Measurements from ENCODE around the gene IGF2BP1. TPM values are rescaled to one million over a fixed set of nuclear protein-coding genes. Genes with fewer than 3 reads are reported as not detected.

IGF2BP1 gene
- total RNA-seq (not detected), polyA plus RNA-seq (not detected)

GRCh38 chr17:48997103-48997826 lies at the start of gene IGF2BP1:
Gene IGF2BP1, plus strand, starts transcription at chr17:48997385. Its CDS starts 361 bp downstream, at chr17:48997746.
- H3K27ac ChIP-seq (ENCODE audit: insufficient read depth, low read length, poor library complexity, severe bottlenecking): no peak within 1 kb of the TSS
- peaks cover 0 to 36% (median 20%) of the 10 kb centered on the region in 4 donors for H3K4me1 Mint-ChIP-seq
- peaks cover 0 to 3% of the 10 kb centered on the region in 2 experiments for H3K9me3 ChIP-seq (ENCODE audit: control insufficient read depth in 2 of 2, low read length in 2 of 2)
- H3K4me3 Mint-ChIP-seq: peak within 1 kb of the TSS; percentile 54 to 74 (median 64)
- no peaks in the 10 kb centered on the region for H3K36me3 ChIP-seq (ENCODE audit: control insufficient read depth, insufficient read depth, low read length)
- peaks cover 62% of the 10 kb centered on the region for H3K27me3 ChIP-seq (ENCODE audit: control insufficient read depth, insufficient read depth, low read length)
- no peaks in the 10 kb centered on the region for H3K36me3 Mint-ChIP-seq
- peaks cover 36% of the 10 kb centered on the region for H3K4me1 ChIP-seq (ENCODE audit: control insufficient read depth, insufficient read depth, low read length, poor library complexity, severe bottlenecking)
- no peak within 1 kb of the TSS for H3K4me3 ChIP-seq (ENCODE audit: low read depth, low read length)
- DNase-seq (peak in 1 of 3 donors; percentile 20), ATAC-seq (ENCODE audit: low read depth in 2 of 2) (no peak)
- peaks cover 0 to 19% (median 2%) of the 10 kb centered on the region in 7 donors for H3K9me3 Mint-ChIP-seq
- no peak within 1 kb of the TSS for H3K27ac Mint-ChIP-seq
- H3K27me3 Mint-ChIP-seq: peaks cover 93% of the 10 kb centered on the region

GRCh38 chr17:48951572-48951971 lies 45.6 kb upstream of the IGF2BP1 start:
- H3K4me3 Mint-ChIP-seq: no peak overlapping the region
- Histone ChIP-seq H3K9me3 (ENCODE audit: control insufficient read depth in 2 of 2, low read length in 2 of 2) (no peaks in the 10 kb centered on the region), H3K27ac (ENCODE audit: insufficient read depth, low read length, poor library complexity, severe bottlenecking) (no peak overlapping the region), H3K4me1 (ENCODE audit: control insufficient read depth, insufficient read depth, low read length, poor library complexity, severe bottlenecking) (no peaks in the 10 kb centered on the region), H3K27me3 (ENCODE audit: control insufficient read depth, insufficient read depth, low read length) (no peaks in the 10 kb centered on the region), H3K4me3 (ENCODE audit: low read depth, low read length) (no peak overlapping the region), H3K36me3 (ENCODE audit: control insufficient read depth, insufficient read depth, low read length) (no peaks in the 10 kb centered on the region)
- DNase-seq: no peak
- H3K27ac Mint-ChIP-seq: no peak overlapping the region
- ATAC-seq (ENCODE audit: low read depth in 2 of 2): no peak
- no peaks in the 10 kb centered on the region for H3K36me3 Mint-ChIP-seq
- H3K9me3 Mint-ChIP-seq: peaks cover 0 to 5% (median 0%) of the 10 kb centered on the region in 7 donors
- no peaks in the 10 kb centered on the region for H3K4me1 Mint-ChIP-seq
- peaks cover 28% of the 10 kb centered on the region for H3K27me3 Mint-ChIP-seq

DNA sequence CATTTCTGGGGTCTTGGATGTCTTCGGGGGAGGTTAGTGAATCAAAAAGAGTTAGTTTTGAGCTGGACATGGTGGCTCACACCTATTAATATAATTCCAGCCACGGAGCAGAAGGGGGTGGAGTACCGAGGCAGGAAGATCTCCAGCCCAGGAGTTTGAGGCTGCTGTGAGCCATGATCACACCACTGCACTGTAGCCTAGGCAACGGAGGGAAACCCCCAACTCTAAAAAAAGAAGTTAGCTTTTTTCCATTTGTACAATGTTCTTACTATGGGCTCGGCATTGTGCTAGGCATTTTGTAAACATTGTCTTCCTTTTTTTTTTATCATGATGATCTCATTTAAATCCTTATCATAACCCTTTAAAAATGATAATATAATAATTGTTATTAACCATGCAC lies 44.3 kb upstream of the IGF2BP1 start:
- Mint-ChIP-seq H3K36me3 (no peaks in the 10 kb centered on the region), H3K27me3 (peaks cover 27% of the 10 kb centered on the region), H3K4me3 (no peak overlapping the region), H3K4me1 (no peaks in the 10 kb centered on the region), H3K27ac (no peak overlapping the region), H3K9me3 (peaks cover 0 to 4% (median 0%) of the 10 kb centered on the region in 7 donors)
- ATAC-seq (ENCODE audit: low read depth in 2 of 2) (no peak), DNase-seq (no peak)
- H3K27ac ChIP-seq (ENCODE audit: insufficient read depth, low read length, poor library complexity, severe bottlenecking): no peak overlapping the region
- H3K27me3 ChIP-seq (ENCODE audit: control insufficient read depth, insufficient read depth, low read length): no peaks in the 10 kb centered on the region
- H3K4me1 ChIP-seq (ENCODE audit: control insufficient read depth, insufficient read depth, low read length, poor library complexity, severe bottlenecking): no peaks in the 10 kb centered on the region
- H3K4me3 ChIP-seq (ENCODE audit: low read depth, low read length): no peak overlapping the region
- H3K36me3 ChIP-seq (ENCODE audit: control insufficient read depth, insufficient read depth, low read length): no peaks in the 10 kb centered on the region
- H3K9me3 ChIP-seq (ENCODE audit: control insufficient read depth in 2 of 2, low read length in 2 of 2): no peaks in the 10 kb centered on the region

GRCh38 chr17:48954300-48954755 lies 42.9 kb upstream of the IGF2BP1 start:
- Histone ChIP-seq H3K4me3 (ENCODE audit: low read depth, low read length) (no peak overlapping the region), H3K27me3 (ENCODE audit: control insufficient read depth, insufficient read depth, low read length) (peaks cover 3% of the 10 kb centered on the region), H3K36me3 (ENCODE audit: control insufficient read depth, insufficient read depth, low read length) (no peaks in the 10 kb centered on the region), H3K9me3 (ENCODE audit: control insufficient read depth in 2 of 2, low read length in 2 of 2) (no peaks in the 10 kb centered on the region), H3K27ac (ENCODE audit: insufficient read depth, low read length, poor library complexity, severe bottlenecking) (no peak overlapping the region), H3K4me1 (ENCODE audit: control insufficient read depth, insufficient read depth, low read length, poor library complexity, severe bottlenecking) (no peaks in the 10 kb centered on the region)
- H3K36me3 Mint-ChIP-seq: no peaks in the 10 kb centered on the region
- H3K27me3 Mint-ChIP-seq: peaks cover 35% of the 10 kb centered on the region
- no peak overlapping the region for H3K4me3 Mint-ChIP-seq
- peaks cover 0 to 5% (median 0%) of the 10 kb centered on the region in 7 donors for H3K9me3 Mint-ChIP-seq
- DNase-seq: no peak
- no peaks in the 10 kb centered on the region for H3K4me1 Mint-ChIP-seq
- ATAC-seq (ENCODE audit: low read depth in 2 of 2): no peak
- H3K27ac Mint-ChIP-seq: no peak overlapping the region

- no peak overlapping the region for H3K4me3 ChIP-seq (ENCODE audit: low read depth, low read length)
- DNase-seq (no peak), ATAC-seq (ENCODE audit: low read depth in 2 of 2) (no peak)
- H3K4me1 Mint-ChIP-seq: no peaks in the 10 kb centered on the region
- no peak overlapping the region for H3K4me3 Mint-ChIP-seq
- H3K27ac ChIP-seq (ENCODE audit: insufficient read depth, low read length, poor library complexity, severe bottlenecking): no peak overlapping the region
- peaks cover 39% of the 10 kb centered on the region for H3K27me3 Mint-ChIP-seq
- no peaks in the 10 kb centered on the region for H3K36me3 ChIP-seq (ENCODE audit: control insufficient read depth, insufficient read depth, low read length)
- peaks cover 0 to 2% (median 0%) of the 10 kb centered on the region in 7 donors for H3K9me3 Mint-ChIP-seq
- H3K4me1 ChIP-seq (ENCODE audit: control insufficient read depth, insufficient read depth, low read length, poor library complexity, severe bottlenecking): no peaks in the 10 kb centered on the region
- H3K36me3 Mint-ChIP-seq: no peaks in the 10 kb centered on the region
- no peaks in the 10 kb centered on the region for H3K9me3 ChIP-seq (ENCODE audit: control insufficient read depth in 2 of 2, low read length in 2 of 2)
- peaks cover 10% of the 10 kb centered on the region for H3K27me3 ChIP-seq (ENCODE audit: control insufficient read depth, insufficient read depth, low read length)
- H3K27ac Mint-ChIP-seq: no peak overlapping the region
Measured at GRCh38 chr17:48960834-48961515, 36.2 kb upstream of the IGF2BP1 start.

DNA sequence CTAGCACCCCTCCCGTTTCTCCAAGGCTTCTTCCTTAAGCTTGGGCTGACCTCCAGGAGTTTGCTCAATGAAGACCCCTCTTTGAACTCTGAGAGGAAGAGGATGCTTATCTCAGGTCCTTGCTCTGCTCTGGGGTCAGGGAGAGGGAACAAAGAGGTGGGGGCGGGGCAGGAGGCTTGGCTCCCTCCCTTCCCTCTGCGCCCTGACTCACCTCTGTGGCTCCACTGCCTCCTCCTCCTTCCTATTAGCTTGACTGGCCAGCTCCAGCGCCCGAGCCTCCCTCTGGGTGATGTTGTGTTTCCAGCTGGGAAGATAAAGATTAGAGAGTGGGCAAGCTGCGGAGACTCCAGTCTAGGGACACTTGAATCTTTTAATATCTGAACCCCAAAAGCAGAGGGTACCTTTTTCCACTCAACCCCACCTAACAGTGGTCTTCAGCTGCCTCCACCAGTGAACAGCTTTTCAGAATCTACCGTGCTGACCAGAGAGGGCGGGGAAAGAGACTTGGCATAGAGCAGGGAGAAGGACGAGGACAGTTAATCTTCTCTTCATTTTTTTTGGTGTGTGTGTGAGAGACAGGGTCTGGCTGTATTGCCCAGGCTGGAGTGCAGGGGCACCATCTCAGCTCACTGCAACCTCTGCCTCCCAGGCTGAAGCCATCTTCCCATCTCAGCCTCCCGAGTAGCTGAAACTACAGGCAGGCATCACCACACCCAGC lies 35.5 kb upstream of the IGF2BP1 start:
- DNase-seq (no peak), ATAC-seq (ENCODE audit: low read depth in 2 of 2) (no peak)
- H3K9me3 ChIP-seq (ENCODE audit: control insufficient read depth in 2 of 2, low read length in 2 of 2): no peaks in the 10 kb centered on the region
- H3K4me3 ChIP-seq (ENCODE audit: low read depth, low read length): no peak overlapping the region
- H3K36me3 ChIP-seq (ENCODE audit: control insufficient read depth, insufficient read depth, low read length): no peaks in the 10 kb centered on the region
- no peaks in the 10 kb centered on the region for H3K4me1 Mint-ChIP-seq
- peaks cover 41% of the 10 kb centered on the region for H3K27me3 Mint-ChIP-seq
- H3K9me3 Mint-ChIP-seq: peaks cover 0 to 2% (median 0%) of the 10 kb centered on the region in 7 donors
- no peak overlapping the region for H3K27ac ChIP-seq (ENCODE audit: insufficient read depth, low read length, poor library complexity, severe bottlenecking)
- H3K27me3 ChIP-seq (ENCODE audit: control insufficient read depth, insufficient read depth, low read length): peaks cover 10% of the 10 kb centered on the region
- no peaks in the 10 kb centered on the region for H3K36me3 Mint-ChIP-seq
- no peaks in the 10 kb centered on the region for H3K4me1 ChIP-seq (ENCODE audit: control insufficient read depth, insufficient read depth, low read length, poor library complexity, severe bottlenecking)
- H3K4me3 Mint-ChIP-seq: no peak overlapping the region
- H3K27ac Mint-ChIP-seq: no peak overlapping the region

DNA sequence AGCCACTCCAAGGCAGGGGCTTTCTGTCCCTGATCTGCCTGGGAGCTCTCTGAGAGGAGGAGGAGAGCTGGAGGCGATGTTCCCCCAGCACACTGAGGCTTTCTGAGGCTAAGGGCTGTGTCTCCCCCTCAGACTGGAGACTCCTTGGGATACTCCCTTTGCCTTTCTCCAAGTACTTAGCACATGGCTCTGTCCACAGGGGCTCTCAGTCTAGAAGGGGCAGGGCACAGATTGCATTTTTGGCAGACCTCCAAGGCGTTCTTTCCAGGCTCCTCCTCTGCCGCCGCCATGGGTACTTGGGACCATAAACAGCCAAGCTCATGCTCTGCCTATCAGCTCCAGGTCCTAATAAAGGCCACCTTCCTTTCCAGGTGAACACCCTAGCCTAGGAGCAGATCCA lies 27.0 kb upstream of the IGF2BP1 start:
- no peaks in the 10 kb centered on the region for H3K36me3 ChIP-seq (ENCODE audit: control insufficient read depth, insufficient read depth, low read length)
- no peak overlapping the region for H3K4me3 ChIP-seq (ENCODE audit: low read depth, low read length)
- no peak for DNase-seq
- Mint-ChIP-seq H3K4me3 (no peak overlapping the region), H3K27ac (no peak overlapping the region), H3K36me3 (no peaks in the 10 kb centered on the region), H3K4me1 (no peaks in the 10 kb centered on the region), H3K27me3 (peaks cover 41% of the 10 kb centered on the region), H3K9me3 (peaks cover 0 to 3% (median 0%) of the 10 kb centered on the region in 7 donors)
- no peak overlapping the region for H3K27ac ChIP-seq (ENCODE audit: insufficient read depth, low read length, poor library complexity, severe bottlenecking)
- no peaks in the 10 kb centered on the region for H3K9me3 ChIP-seq (ENCODE audit: control insufficient read depth in 2 of 2, low read length in 2 of 2)
- H3K4me1 ChIP-seq (ENCODE audit: control insufficient read depth, insufficient read depth, low read length, poor library complexity, severe bottlenecking): no peaks in the 10 kb centered on the region
- no peak for ATAC-seq (ENCODE audit: low read depth in 2 of 2)
- peaks cover 9% of the 10 kb centered on the region for H3K27me3 ChIP-seq (ENCODE audit: control insufficient read depth, insufficient read depth, low read length)

All from CD4-positive, CD25-positive, alpha-beta regulatory T cell (primary cell).